ENCODE results near the gene ZNF585A. TPM values are rescaled to one million over a fixed set of nuclear protein-coding genes. Genes with fewer than 3 reads are reported as not detected.

The ZNF585A gene
- total and polyA plus RNA-seq, 7 donors = 6.0 to 17.0 (median 7.8) TPM

- peaks cover 68% of the 10 kb centered on the region for H3K9me3 ChIP-seq
Measured at GRCh38 chr19:37165635-37166034, 6.9 kb downstream of the ZNF585A start.

DNA sequence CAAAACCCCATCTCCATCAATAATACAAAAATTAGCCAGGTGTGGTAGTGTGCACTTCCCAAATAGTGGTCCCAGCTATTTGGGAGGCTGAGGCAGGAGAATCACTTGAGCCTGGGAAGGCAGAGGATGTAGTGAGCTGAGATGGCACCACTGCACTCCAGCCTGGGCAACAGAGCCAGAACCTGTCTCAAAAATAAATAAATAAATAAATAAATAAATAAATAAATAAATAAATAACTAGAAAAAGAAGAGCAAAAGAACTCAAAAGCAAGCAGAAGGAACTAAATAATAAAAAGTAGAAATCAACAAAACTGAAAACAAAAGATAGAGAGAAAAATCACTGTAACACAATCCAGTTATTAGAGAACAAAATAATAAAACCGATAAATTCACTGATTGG, 12.3 kb downstream of the ZNF585A start:
- H3K4me1 ChIP-seq = no peaks in the 10 kb centered on the region
- H3K27me3 ChIP-seq (ENCODE audit: insufficient read depth in 3 of 3, low read length in 2 of 3) = no peaks in the 10 kb centered on the region
- DNase-seq = no peak
- peaks cover 18 to 50% of the 10 kb centered on the region in 2 donors for H3K36me3 ChIP-seq (ENCODE audit: insufficient read depth in 1 of 2, low read depth in 1 of 2)
- ATAC-seq = no peak
- intact Hi-C loops (cut with DNase I) = no loop called here
- WGBS, 3 donors = 97 to 100% (median 99%) methylated on average over 1 of the region's 1 CpG
- no peak for TF ChIP-seq CTCF (IDR thresholded peaks at IDR 0.05)
- no peak overlapping the region for H3K27ac ChIP-seq
- H3K9me3 ChIP-seq = peaks cover 85% of the 10 kb centered on the region
- no peak overlapping the region for H3K4me3 ChIP-seq

More at GRCh38 chr19:37165635-37166034, 6.9 kb downstream of the ZNF585A start:
- intact Hi-C loops (cut with DNase I) = no loop called here
- Histone ChIP-seq H3K27me3 (ENCODE audit: insufficient read depth in 3 of 3, low read length in 2 of 3) (no peaks in the 10 kb centered on the region), H3K36me3 (ENCODE audit: insufficient read depth in 1 of 2, low read depth in 1 of 2) (peaks cover 20 to 77% of the 10 kb centered on the region in 2 donors), H3K4me1 (no peaks in the 10 kb centered on the region), H3K4me3 (no peak overlapping the region), H3K27ac (no peak overlapping the region)
- TF ChIP-seq CTCF (IDR thresholded peaks at IDR 0.05) = no peak
- no peak for ATAC-seq
- WGBS, 3 donors = 97 to 100% (median 99%) methylated on average over 1 of the region's 1 CpG
- no peak for DNase-seq

- WGBS, 3 donors = 94 to 97% (median 96%) methylated on average over 3 of the region's 3 CpGs
- intact Hi-C loops (cut with DNase I) = no loop called here
- Histone ChIP-seq H3K4me1 (no peaks in the 10 kb centered on the region), H3K9me3 (peaks cover 92% of the 10 kb centered on the region), H3K27me3 (ENCODE audit: insufficient read depth in 3 of 3, low read length in 2 of 3) (no peaks in the 10 kb centered on the region), H3K27ac (no peak overlapping the region), H3K36me3 (ENCODE audit: insufficient read depth in 1 of 2, low read depth in 1 of 2) (peaks cover 19 to 23% of the 10 kb centered on the region in 2 donors), H3K4me3 (no peak overlapping the region)
- DNase-seq (no peak), ATAC-seq (no peak)
- no peak for TF ChIP-seq CTCF (IDR thresholded peaks at IDR 0.05)
Measured at GRCh38 chr19:37148214-37148613, 24.3 kb downstream of the ZNF585A start.

- DNase-seq (no peak), ATAC-seq (no peak)
- Histone ChIP-seq H3K4me1 (no peaks in the 10 kb centered on the region), H3K36me3 (ENCODE audit: insufficient read depth in 1 of 2, low read depth in 1 of 2) (no peaks in the 10 kb centered on the region), H3K27me3 (ENCODE audit: insufficient read depth in 3 of 3, low read length in 2 of 3) (no peaks in the 10 kb centered on the region), H3K9me3 (peaks cover 91% of the 10 kb centered on the region), H3K27ac (no peak overlapping the region), H3K4me3 (no peak overlapping the region)
- TF ChIP-seq CTCF (IDR thresholded peaks at IDR 0.05) = no peak
- intact Hi-C loops (cut with DNase I) = loop anchor here in 1 of 2 donors (2.0 kb wide), 1 partner anchor 33 kb away; no protein-coding TSS in a partner anchor
- 5 to 13% (median 10%) methylated on average over 1 of the region's 1 CpG for WGBS, 3 donors
Measured at GRCh38 chr19:37136111-37136510, 36.4 kb downstream of the ZNF585A start.

DNA sequence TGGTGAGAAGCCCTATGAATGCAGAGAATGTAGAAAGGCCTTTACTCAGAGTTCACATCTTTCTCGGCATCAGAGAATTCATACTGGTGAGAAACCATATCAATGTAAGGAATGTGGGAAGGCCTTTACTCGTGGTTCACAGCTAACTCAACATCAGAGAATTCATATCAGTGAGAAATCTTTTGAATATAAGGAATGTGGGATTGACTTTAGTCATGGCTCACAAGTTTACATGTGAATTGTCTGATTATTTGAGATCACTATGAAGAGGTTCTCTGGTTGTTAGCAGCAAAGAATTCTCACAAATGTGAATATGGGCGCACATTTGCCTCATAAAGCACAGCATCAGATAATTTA, 43.7 kb downstream of the ZNF585A start:
- WGBS, 3 donors = 78 to 97% (median 97%) methylated on average over 3 of the region's 3 CpGs

More for the DNA sequence above, 43.7 kb downstream of the ZNF585A start:
- TF ChIP-seq CTCF (IDR thresholded peaks at IDR 0.05) = no peak
- Histone ChIP-seq H3K4me1 (no peaks in the 10 kb centered on the region), H3K27me3 (ENCODE audit: insufficient read depth in 3 of 3, low read length in 2 of 3) (no peaks in the 10 kb centered on the region), H3K36me3 (ENCODE audit: insufficient read depth in 1 of 2, low read depth in 1 of 2) (peaks cover 16 to 24% of the 10 kb centered on the region in 2 donors), H3K27ac (no peak overlapping the region), H3K9me3 (peaks cover 97% of the 10 kb centered on the region), H3K4me3 (no peak overlapping the region)
- intact Hi-C loops (cut with DNase I) = no loop called here
- DNase-seq = no peak
- ATAC-seq = no peak
